Measurements from ENCODE around the gene EVL. TPM values are rescaled to one million over a fixed set of nuclear protein-coding genes. Genes with fewer than 3 reads are reported as not detected.

Gene EVL
- total RNA-seq, 120 experiments from 2014 or later: 166 to 443 (median 325) TPM

Small RNAs within 50 kb of the gene (microRNA-seq; reads per million reads assigned to microRNA genes)
- gene MIR151B (139 to 1,036 (median 474) reads per million in 43 experiments), gene MIR342 (1,743 to 9,904 (median 4,856) reads per million in 43 experiments)

Other genes with a start within 250 kb of the EVL start
- 10 to 100 TPM in 32 of 120 experiments, 1 to 10 TPM in 88; 2.3 to 20.6 (median 7.7) TPM for gene DEGS2, start 94.2 kb downstream of the EVL start, total RNA-seq
- gene YY1, start 173.7 kb downstream of the EVL start, total RNA-seq: 10 to 100 TPM; 40.9 to 68.9 (median 52.3) TPM
- gene SLC25A29, start 241.0 kb downstream of the EVL start, total RNA-seq: 100 to 1,000 TPM in 65 of 120 experiments, 10 to 100 TPM in 55; 58.8 to 204 (median 102) TPM

Data from dorsolateral prefrontal cortex (tissue), 118 donors.